NB4 (cell line): ENCODE data around the gene RNF17.

ENCODE experiments used
- CTCF ChIP-seq: IDR thresholded peaks from one replicate; pipeline ENCODE4 v1.5.1; 2012; ENCODE audit warnings: low read depth, low read length
- MAX ChIP-seq: IDR thresholded peaks from 2 replicates; pipeline ENCODE4 v1.6.1; 2011; ENCODE audit warnings: low read depth, low read length
- MYC ChIP-seq: IDR thresholded peaks from 2 replicates; pipeline ENCODE4 v1.6.1; 2011; ENCODE audit warnings: low read depth, low read length
- POLR2A ChIP-seq: IDR thresholded peaks from 2 replicates; pipeline ENCODE4 v1.6.1; 2011; ENCODE audit warnings: mild to moderate bottlenecking; ENCODE audit not compliant: insufficient read length; ENCODE audit errors: extremely low read depth

GRCh38 chr13:24745861-24746617, 17.9 kb upstream of the RNF17 start:
- TF ChIP-seq CTCF = no peak
- no peak for TF ChIP-seq MYC
- no peak for TF ChIP-seq POLR2A
- no peak for TF ChIP-seq MAX
